HG02610 (cell line): ENCODE data around the gene NRAS.
A peak's percentile ranks its signal among the peaks of the same experiment; 100 is the strongest.

Experiments
- ATAC-seq: cut with Tn5 transposase; IDR thresholded peaks from one replicate; pipeline ENCODE4 v1.9.1; 2021; ENCODE audit warnings: mild to moderate bottlenecking, moderate library complexity; ENCODE audit not compliant: unreplicated experiment

Gene NRAS

GRCh38 chr1:114688526-114688925, 28.0 kb downstream of the NRAS start:
- no peak for ATAC-seq

GRCh38 chr1:114685851-114686250, 30.7 kb downstream of the NRAS start:
- no peak for ATAC-seq

- ATAC-seq, result no peak
These were observed 38.9 kb downstream of the NRAS start for GRCh38 chr1:114677691-114678090.

- ATAC-seq, result no peak
These were observed 40.5 kb downstream of the NRAS start for GRCh38 chr1:114676115-114676514.

DNA sequence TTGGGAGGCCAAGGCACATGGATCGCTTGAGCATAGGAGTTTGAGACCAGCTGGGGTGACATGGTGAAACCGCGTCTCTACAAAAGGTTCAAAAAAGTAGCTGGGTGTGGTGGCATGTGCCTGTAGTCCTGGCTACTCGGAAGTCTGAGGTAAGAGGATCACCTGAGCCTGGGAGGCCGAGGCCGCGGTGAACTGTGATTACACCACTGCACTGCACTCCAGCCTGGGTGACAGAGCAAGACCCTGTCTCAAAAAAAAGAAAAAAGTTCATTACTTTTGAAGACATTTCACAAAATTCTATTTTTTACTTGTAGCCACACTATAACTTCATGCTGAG, 44.7 kb downstream of the NRAS start:
- no peak for ATAC-seq

DNA sequence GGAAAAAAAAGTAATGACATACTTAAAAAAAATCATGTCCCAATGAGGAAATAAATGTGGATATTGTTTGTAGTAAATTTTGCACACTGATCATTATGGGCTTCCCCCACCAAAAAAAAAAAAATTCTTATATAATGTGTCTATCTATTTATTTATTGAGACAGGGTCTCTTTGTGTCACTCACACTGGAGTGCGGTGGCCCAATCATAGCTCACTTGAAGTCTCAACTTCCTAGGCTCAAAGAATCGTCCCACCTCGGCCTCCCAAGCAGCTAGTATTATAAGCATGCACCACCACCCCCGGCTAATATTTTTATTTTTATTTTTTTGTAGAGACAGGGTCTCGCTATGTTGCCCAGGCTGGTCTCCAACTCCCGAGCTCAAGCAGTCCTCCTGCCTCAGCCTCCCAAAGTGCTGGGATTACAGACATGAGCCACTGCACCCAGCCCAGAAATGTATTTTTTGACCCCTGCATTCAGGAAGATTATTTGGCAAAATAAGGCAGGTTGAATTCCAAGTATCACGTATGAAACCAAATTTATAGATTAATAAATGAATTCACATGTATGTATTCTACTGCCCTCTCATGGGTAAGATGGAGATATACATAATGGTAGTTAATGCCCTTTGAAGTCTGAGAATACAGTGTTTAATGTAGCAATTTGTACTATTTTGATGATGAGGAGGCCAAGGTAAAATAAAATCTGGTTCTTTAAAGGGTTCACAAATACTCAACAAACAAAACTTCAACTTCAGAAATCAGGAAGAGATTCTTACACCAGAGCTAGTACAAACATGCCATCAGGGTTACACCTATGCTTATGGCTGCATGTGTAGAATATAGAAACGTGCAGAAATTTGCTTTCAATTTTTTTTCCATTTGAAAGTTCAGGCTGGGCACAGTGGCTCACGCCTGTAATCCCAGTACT, 45.3 kb downstream of the NRAS start:
- ATAC-seq, result no peak

GRCh38 chr1:114670083-114671010, 46.2 kb downstream of the NRAS start:
- ATAC-seq, result peak; percentile 99

DNA sequence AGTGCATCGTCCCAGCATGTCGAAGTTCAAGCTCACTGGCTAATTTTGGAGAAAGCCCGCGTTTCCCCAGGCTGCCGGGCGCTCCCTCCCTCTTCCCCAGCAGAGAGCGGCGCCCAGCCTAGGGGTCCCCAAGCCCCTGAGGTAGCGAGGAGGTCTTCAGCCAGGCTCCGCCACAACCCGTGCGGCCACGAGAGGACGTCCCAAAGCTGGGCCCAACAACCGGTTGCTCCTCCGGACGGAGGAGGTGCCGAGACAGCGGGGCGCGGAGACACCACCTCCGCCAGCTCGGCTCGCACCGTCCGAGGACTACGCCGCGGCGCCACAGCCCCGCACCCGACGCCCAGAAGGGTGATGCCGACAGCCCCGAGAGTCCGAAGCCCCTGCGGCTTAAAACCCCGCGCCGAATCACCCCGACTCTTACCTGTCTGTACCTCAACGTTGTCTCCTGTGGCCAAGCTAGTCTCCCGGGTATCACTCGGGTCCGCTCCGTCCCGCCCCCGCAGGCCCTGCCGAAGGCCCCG, 46.9 kb downstream of the NRAS start, which contains the start of gene DENND2C:
Gene DENND2C, minus strand, starts transcription at position 488 of the 521 bp plus-strand sequence. CDS start 44,065 bp downstream, outside the sequence.
- ATAC-seq, result peak; percentile 51

- ATAC-seq, result no peak
These were observed 47.6 kb downstream of the NRAS start for GRCh38 chr1:114668784-114669561.

DNA sequence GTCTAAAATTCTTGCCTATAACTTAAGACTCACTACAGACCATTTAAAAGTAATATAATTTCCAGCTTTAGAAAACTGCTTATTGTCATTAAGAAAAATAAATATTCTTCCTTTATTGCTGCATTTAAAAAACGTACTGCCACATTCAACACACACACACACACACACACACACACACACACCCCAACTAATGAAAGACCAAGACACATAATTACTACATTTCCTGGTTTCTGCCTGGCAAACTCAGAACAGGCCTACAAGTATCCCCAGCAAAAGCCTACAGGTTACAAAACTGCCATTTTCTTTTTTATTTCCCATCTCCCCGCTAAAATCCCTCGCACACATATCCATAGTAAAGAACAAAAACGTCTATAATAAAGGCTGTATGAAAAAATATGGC, 48.2 kb downstream of the NRAS start:
- ATAC-seq, result no peak

GRCh38 chr1:114666954-114667353, 49.6 kb downstream of the NRAS start:
- ATAC-seq, result no peak

GRCh38 chr1:114660238-114660637, 56.3 kb downstream of the NRAS start:
- ATAC-seq, result no peak
